Liver (tissue), 9 donors: ENCODE data around the gene SPRR2G. TPM values are rescaled to one million over a fixed set of nuclear protein-coding genes. Genes with fewer than 3 reads are reported as not detected.

Experiments
- DNase-seq: peaks from one replicate; pipeline ENCODE4 v3.0.0-alpha.2; 2017; ENCODE audit warnings: low spot score
- H3K27ac ChIP-seq, 2 donors: one replicate each; pipeline ENCODE4 v1.7.0; 2013; ENCODE audit warnings: inconsistent platforms in 2 of 2, low read length in 2 of 2, control low read depth in 1 of 2, low read depth in 1 of 2, mild to moderate bottlenecking in 1 of 2
- H3K27me3 ChIP-seq, 4 donors: one replicate each; pipeline versions ENCODE4 v1.6.1 to v1.7.0; 2013; ENCODE audit warnings: low read length in 3 of 4, inconsistent platforms in 1 of 4, mild to moderate bottlenecking in 1 of 4, moderate library complexity in 1 of 4; ENCODE audit not compliant: control insufficient read depth in 4 of 4, insufficient read depth in 4 of 4
- H3K36me3 ChIP-seq, 4 donors: one replicate each; pipeline versions ENCODE4 v1.6.1 to v1.7.0; 2013; ENCODE audit warnings: low read length in 3 of 4, mild to moderate bottlenecking in 3 of 4, low read depth in 1 of 4, moderate library complexity in 1 of 4; ENCODE audit not compliant: control insufficient read depth in 4 of 4, insufficient read depth in 3 of 4
- H3K4me1 ChIP-seq, 4 donors: one replicate each; pipeline versions ENCODE4 v1.6.1 to v1.7.0; 2013; ENCODE audit warnings: low read length in 3 of 4, mild to moderate bottlenecking in 3 of 4, moderate library complexity in 1 of 4; ENCODE audit not compliant: control insufficient read depth in 4 of 4, insufficient read depth in 4 of 4
- H3K4me3 ChIP-seq, 3 donors: one replicate each; pipeline versions ENCODE4 v1.6.1 to v1.7.0; 2013; ENCODE audit warnings: low read length in 3 of 3, control low read depth in 1 of 3, low read depth in 1 of 3, mild to moderate bottlenecking in 1 of 3
- H3K9ac ChIP-seq, 2 donors: one replicate each; pipeline ENCODE4 v1.7.0; 2013; ENCODE audit warnings: low read length in 2 of 2, mild to moderate bottlenecking in 2 of 2, moderate library complexity in 2 of 2, control low read depth in 1 of 2, low read depth in 1 of 2
- H3K9me3 ChIP-seq, 4 donors: one replicate each; pipeline versions ENCODE4 v1.6.1 to v1.7.0; 2013; ENCODE audit warnings: low read length in 3 of 4; ENCODE audit not compliant: control insufficient read depth in 4 of 4
- EGR1 ChIP-seq, 2 donors: IDR thresholded peaks; 2 replicates each; pipeline ENCODE4 v1.6.1; 2016 to 2018; ENCODE audit warnings: antibody characterized with exemption in 2 of 2, low read depth in 2 of 2
- FOXA1 ChIP-seq: IDR thresholded peaks from 2 replicates; pipeline ENCODE4 v1.6.1; 2016; ENCODE audit warnings: antibody characterized with exemption
- FOXA2 ChIP-seq: IDR thresholded peaks from 2 replicates; pipeline ENCODE4 v1.6.1; 2016; ENCODE audit warnings: antibody characterized with exemption
- GABPA ChIP-seq, 2 donors: IDR thresholded peaks in 1 of 2; conservative IDR thresholded peaks in 1 of 2; 2 replicates each; pipeline ENCODE4 v1.6.1; 2016; ENCODE audit warnings: antibody characterized with exemption in 2 of 2, mild to moderate bottlenecking in 1 of 2, moderate library complexity in 1 of 2
- HNF4A ChIP-seq, 2 donors: conservative IDR thresholded peaks; 2 replicates each; pipeline ENCODE4 v1.6.1; 2016; ENCODE audit warnings: antibody characterized with exemption in 2 of 2, mild to moderate bottlenecking in 2 of 2
- HNF4G ChIP-seq: IDR thresholded peaks from 2 replicates; pipeline ENCODE4 v1.6.1; 2016; ENCODE audit warnings: antibody characterized with exemption
- JUND ChIP-seq, 2 donors: IDR thresholded peaks; 2 replicates each; pipeline ENCODE4 v1.6.1; 2016; ENCODE audit warnings: antibody characterized with exemption in 2 of 2
- RAD21 ChIP-seq, 2 donors: IDR thresholded peaks; 2 replicates each; pipeline ENCODE4 v1.6.1; 2016; ENCODE audit warnings: antibody characterized with exemption in 2 of 2, mild to moderate bottlenecking in 2 of 2
- RXRA ChIP-seq, 2 donors: IDR thresholded peaks; 2 replicates each; pipeline ENCODE4 v1.6.1; 2017 to 2018; ENCODE audit warnings: antibody characterized with exemption in 2 of 2, mild to moderate bottlenecking in 1 of 2
- SP1 ChIP-seq: IDR thresholded peaks from 2 replicates; pipeline ENCODE4 v1.6.1; 2018; ENCODE audit warnings: antibody characterized with exemption, mild to moderate bottlenecking
- TAF1 ChIP-seq: conservative IDR thresholded peaks from 2 replicates; pipeline ENCODE4 v1.6.1; 2016; ENCODE audit warnings: antibody characterized with exemption, mild to moderate bottlenecking
- YY1 ChIP-seq: IDR thresholded peaks from 2 replicates; pipeline ENCODE4 v1.6.1; 2016; ENCODE audit warnings: antibody characterized with exemption, mild to moderate bottlenecking
- WGBS: extraction: QIAGEN DNeasy Blood & Tissue Kit; methylation state at CpG from one replicate; pipeline ENCODE4 v1.1.7; 2013; 5-methylcytosine and 5-hydroxymethylcytosine counted together
- polyA plus RNA-seq, 2 donors: library from polyadenylated mRNA; stranded (reverse) in 1 of 2; unstranded in 1 of 2; fragments of 200-250 nt in 1 of 2; fragments of >200 nt in 1 of 2; fragmentation: Nextera tagmentation in 1 of 2; extraction: Ambion mirVana in 1 of 2; gene quantifications; one replicate each; pipeline versions ENCODE4 v1.2.1 to v1.2.3, GENCODE V29; 2013 to 2015
- total RNA-seq, 2 donors: library from RNA; depleted of rRNA; stranded (reverse); fragments of >200 nt; gene quantifications; one replicate each; pipeline ENCODE4 v1.2.3, GENCODE V29; 2014
- TF ChIP-seq, protein P1 (sequence below): IDR thresholded peaks from 2 replicates; pipeline ENCODE4 v1.6.1; 2016; ENCODE audit warnings: antibody characterized with exemption
- TF ChIP-seq, protein P2 (sequence below): fragments of 150-350 bp; IDR thresholded peaks from 2 replicates; pipeline ENCODE4 v1.5.1; 2017; ENCODE audit warnings: improper control_type of control experiment, low read depth, low read length; ENCODE audit not compliant: missing input control
- TF ChIP-seq, protein P3 (sequence below): IDR thresholded peaks from 2 replicates; pipeline ENCODE4 v1.6.1; 2016; ENCODE audit warnings: antibody characterized with exemption
- TF ChIP-seq, protein P4 (sequence below): IDR thresholded peaks from 2 replicates; pipeline ENCODE4 v1.6.1; 2016; ENCODE audit warnings: antibody characterized with exemption
- donor health status: healthy.
- donor health status: healthy.
- donor health status: healthy.
- donor health status: healthy.
- donor health status: healthy.

Gene SPRR2G
- total and polyA plus RNA-seq, 4 donors: not detected

DNA sequence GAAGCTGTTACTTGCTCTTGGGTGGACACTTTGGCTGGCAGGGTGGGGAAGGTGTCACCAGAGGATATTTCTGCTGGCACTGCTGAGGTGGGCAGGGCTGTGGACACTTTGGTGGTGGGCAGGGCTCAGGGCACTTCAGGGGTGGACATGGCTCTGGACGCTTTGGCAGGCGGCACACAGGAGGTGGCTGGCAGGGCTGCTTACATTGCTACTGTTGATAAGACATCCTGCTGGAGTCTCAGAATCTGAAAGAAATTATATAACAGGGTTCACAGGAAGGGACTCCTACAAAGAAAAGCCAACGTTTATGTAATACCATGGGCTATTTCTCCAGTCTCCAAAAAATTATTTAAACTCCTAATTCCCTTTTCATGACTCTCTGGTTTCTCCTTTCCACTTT lies 10.2 kb downstream of the SPRR2G start:
- no peak for DNase-seq
- H3K36me3 ChIP-seq: no peaks in the 10 kb centered on the region
- no peak overlapping the region for H3K27ac ChIP-seq
- H3K9me3 ChIP-seq: no peaks in the 10 kb centered on the region
- 67% methylated on average over 3 of the region's 3 CpGs for WGBS
- H3K4me3 ChIP-seq: no peak overlapping the region
- H3K27me3 ChIP-seq: peaks cover 0 to 6% (median 0%) of the 10 kb centered on the region in 4 donors
- no peaks in the 10 kb centered on the region for H3K4me1 ChIP-seq
- TF ChIP-seq JUND (IDR thresholded peaks at IDR 0.05) (no peak), RAD21 (IDR thresholded peaks at IDR 0.05) (no peak), RXRA (IDR thresholded peaks at IDR 0.05) (no peak), HNF4G (no peak), SP1 (no peak)
- TF ChIP-seq, protein P1, sequence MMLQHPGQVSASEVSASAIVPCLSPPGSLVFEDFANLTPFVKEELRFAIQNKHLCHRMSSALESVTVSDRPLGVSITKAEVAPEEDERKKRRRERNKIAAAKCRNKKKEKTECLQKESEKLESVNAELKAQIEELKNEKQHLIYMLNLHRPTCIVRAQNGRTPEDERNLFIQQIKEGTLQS: no peak
- TF ChIP-seq, protein P2, sequence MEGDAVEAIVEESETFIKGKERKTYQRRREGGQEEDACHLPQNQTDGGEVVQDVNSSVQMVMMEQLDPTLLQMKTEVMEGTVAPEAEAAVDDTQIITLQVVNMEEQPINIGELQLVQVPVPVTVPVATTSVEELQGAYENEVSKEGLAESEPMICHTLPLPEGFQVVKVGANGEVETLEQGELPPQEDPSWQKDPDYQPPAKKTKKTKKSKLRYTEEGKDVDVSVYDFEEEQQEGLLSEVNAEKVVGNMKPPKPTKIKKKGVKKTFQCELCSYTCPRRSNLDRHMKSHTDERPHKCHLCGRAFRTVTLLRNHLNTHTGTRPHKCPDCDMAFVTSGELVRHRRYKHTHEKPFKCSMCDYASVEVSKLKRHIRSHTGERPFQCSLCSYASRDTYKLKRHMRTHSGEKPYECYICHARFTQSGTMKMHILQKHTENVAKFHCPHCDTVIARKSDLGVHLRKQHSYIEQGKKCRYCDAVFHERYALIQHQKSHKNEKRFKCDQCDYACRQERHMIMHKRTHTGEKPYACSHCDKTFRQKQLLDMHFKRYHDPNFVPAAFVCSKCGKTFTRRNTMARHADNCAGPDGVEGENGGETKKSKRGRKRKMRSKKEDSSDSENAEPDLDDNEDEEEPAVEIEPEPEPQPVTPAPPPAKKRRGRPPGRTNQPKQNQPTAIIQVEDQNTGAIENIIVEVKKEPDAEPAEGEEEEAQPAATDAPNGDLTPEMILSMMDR: no peak
- no peak overlapping the region for H3K9ac ChIP-seq

DNA sequence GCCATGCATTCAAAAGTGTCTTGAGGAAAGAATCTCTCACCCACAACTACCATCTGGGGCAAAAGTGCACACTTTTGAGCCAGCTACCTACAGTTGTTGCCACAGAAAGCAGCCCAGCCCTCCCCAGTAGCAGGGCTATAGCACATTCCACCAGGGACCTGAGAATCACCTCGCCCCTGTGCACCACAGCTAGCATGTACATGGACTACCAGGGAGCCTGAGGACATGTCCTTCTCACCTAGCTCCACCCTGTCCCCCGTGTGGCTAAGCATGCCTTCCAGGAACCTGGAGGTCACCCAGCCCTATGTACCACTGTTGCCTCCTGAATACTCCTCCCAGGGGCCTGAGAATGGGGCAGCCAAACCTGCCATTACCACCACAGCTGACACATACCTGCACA lies 16.9 kb downstream of the SPRR2G start:
- Histone ChIP-seq H3K4me1 (no peaks in the 10 kb centered on the region), H3K4me3 (no peak overlapping the region), H3K36me3 (no peaks in the 10 kb centered on the region), H3K9me3 (no peaks in the 10 kb centered on the region), H3K9ac (no peak overlapping the region), H3K27me3 (peaks cover 0 to 13% (median 0%) of the 10 kb centered on the region in 4 donors), H3K27ac (no peak overlapping the region)
- WGBS: 54% methylated on average over 2 of the region's 2 CpGs
- DNase-seq: no peak
- TF ChIP-seq SP1 (no peak), HNF4A (conservative IDR thresholded peaks at IDR 0.05) (no peak), YY1 (no peak), RAD21 (IDR thresholded peaks at IDR 0.05) (no peak), FOXA1 (no peak), HNF4G (no peak), JUND (IDR thresholded peaks at IDR 0.05) (no peak), TAF1 (no peak), GABPA (IDR thresholded peaks at IDR 0.05 in 1 of 2, conservative IDR thresholded peaks at IDR 0.05 in 1 of 2) (no peak), EGR1 (IDR thresholded peaks at IDR 0.05; ENCODE audit: low read depth in 2 of 2) (no peak), RXRA (IDR thresholded peaks at IDR 0.05) (no peak), FOXA2 (no peak)
- TF ChIP-seq, protein P3, sequence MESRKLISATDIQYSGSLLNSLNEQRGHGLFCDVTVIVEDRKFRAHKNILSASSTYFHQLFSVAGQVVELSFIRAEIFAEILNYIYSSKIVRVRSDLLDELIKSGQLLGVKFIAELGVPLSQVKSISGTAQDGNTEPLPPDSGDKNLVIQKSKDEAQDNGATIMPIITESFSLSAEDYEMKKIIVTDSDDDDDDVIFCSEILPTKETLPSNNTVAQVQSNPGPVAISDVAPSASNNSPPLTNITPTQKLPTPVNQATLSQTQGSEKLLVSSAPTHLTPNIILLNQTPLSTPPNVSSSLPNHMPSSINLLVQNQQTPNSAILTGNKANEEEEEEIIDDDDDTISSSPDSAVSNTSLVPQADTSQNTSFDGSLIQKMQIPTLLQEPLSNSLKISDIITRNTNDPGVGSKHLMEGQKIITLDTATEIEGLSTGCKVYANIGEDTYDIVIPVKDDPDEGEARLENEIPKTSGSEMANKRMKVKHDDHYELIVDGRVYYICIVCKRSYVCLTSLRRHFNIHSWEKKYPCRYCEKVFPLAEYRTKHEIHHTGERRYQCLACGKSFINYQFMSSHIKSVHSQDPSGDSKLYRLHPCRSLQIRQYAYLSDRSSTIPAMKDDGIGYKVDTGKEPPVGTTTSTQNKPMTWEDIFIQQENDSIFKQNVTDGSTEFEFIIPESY: no peak
- TF ChIP-seq, protein P4, sequence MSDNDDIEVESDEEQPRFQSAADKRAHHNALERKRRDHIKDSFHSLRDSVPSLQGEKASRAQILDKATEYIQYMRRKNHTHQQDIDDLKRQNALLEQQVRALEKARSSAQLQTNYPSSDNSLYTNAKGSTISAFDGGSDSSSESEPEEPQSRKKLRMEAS: no peak
- TF ChIP-seq, protein P2: no peak
